ENCODE data around the gene XPO4. TPM values are rescaled to one million over a fixed set of nuclear protein-coding genes. Genes with fewer than 3 reads are reported as not detected.
"Not testable (repeated sequence)": the region's sequence is repeated elsewhere in the genome, so short reads cannot be mapped to it uniquely, and the experiment has no call there.

XPO4 gene
- total and polyA plus RNA-seq, 2 of the 8 experiments (the other 6 are each of a cell fraction or from before 2014, with no cell fraction given), result 11.9 to 33.3 TPM

DNA sequence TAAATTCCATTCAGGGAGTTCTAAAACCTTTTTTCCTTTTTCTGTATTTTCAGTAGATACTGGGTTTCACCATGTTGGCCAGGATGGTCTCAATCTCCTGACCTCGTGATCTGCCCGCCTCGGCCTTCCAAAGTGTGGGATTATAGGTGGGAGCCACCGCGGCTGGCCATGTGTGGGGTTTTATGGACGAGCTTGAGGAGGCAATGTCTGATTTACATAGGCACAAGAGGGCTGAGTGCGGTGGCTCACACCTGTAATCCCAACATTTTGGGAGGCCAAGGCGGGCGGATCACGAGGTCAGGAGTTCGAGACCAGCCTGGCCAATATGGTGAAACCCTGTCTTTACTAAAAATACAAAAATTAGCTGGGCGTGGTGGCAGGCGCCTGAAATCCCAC is 22.8 kb upstream of the XPO4 start:
- not testable (repeated sequence) for H3K27ac ChIP-seq (ENCODE audit: low read depth, low read length); H3K56ac ChIP-seq (replicated peaks; ENCODE audit: insufficient read length, low read depth, low read length); H3K4me3 ChIP-seq (ENCODE audit: extremely low read depth in 1 of 4, insufficient read depth in 2 of 4, low read depth in 3 of 4, low read length in 4 of 4); H2BK12ac ChIP-seq (ENCODE audit: low read depth, low read length); H3K23me2 ChIP-seq (ENCODE audit: low read depth, low read length); H3K4ac ChIP-seq (replicated peaks; ENCODE audit: insufficient read length, low read depth, low read length); H2AFZ ChIP-seq (ENCODE audit: low read length); H3K14ac ChIP-seq (ENCODE audit: insufficient read length); H4K20me1 ChIP-seq (replicated peaks in 1 of 2; ENCODE audit: control insufficient read depth in 1 of 2, insufficient read depth in 2 of 2, low read length in 2 of 2); H3K79me2 ChIP-seq (ENCODE audit: control insufficient read depth in 1 of 2, insufficient read depth in 2 of 2, low read length in 2 of 2); H3K27me3 ChIP-seq (replicated peaks in 1 of 4; ENCODE audit: control insufficient read depth in 3 of 4, extremely low read depth in 1 of 4, insufficient read depth in 3 of 4, low read length in 3 of 4); DNase-seq (ENCODE audit: low read depth in 1 of 2, low spot score in 2 of 2); H3K9ac ChIP-seq (replicated peaks in 1 of 4; ENCODE audit: extremely low read depth in 1 of 4, low read depth in 3 of 4, low read length in 3 of 4); H3K4me1 ChIP-seq (replicated peaks in 1 of 4; ENCODE audit: control insufficient read depth in 3 of 4, insufficient read depth in 4 of 4, low read length in 3 of 4); H3K23ac ChIP-seq (ENCODE audit: insufficient read length); H3K18ac ChIP-seq (ENCODE audit: extremely low read depth, low read length); H3K9me3 ChIP-seq (ENCODE audit: insufficient read depth in 2 of 2, low read depth in 1 of 2, low read length in 1 of 2); H2BK15ac ChIP-seq (ENCODE audit: low read length); H3K79me1 ChIP-seq (ENCODE audit: low read depth, low read length); H4K91ac ChIP-seq (replicated peaks; ENCODE audit: insufficient read length, low read length); H2BK20ac ChIP-seq (ENCODE audit: low read length); H2BK5ac ChIP-seq (ENCODE audit: low read depth, low read length); H2BK120ac ChIP-seq (replicated peaks; ENCODE audit: low read depth, low read length); H4K5ac ChIP-seq (ENCODE audit: insufficient read length, low read depth, low read length); H3K4me2 ChIP-seq (ENCODE audit: insufficient read depth in 1 of 2, low read depth in 2 of 2, low read length in 2 of 2); FAIRE-seq; H3K36me3 ChIP-seq (ENCODE audit: control insufficient read depth in 2 of 4, insufficient read depth in 4 of 4, low read length in 3 of 4); H2AK5ac ChIP-seq (ENCODE audit: low read depth, low read length); H4K8ac ChIP-seq (ENCODE audit: extremely low read depth, insufficient read depth, low read length)
- ChIA-PET POLR2A (ENCODE audit: partially characterized antibody) (interaction anchor here (2.7 kb wide), 1 partner anchor 23 kb away, joined by 10 read pairs; the partner anchor contains the start of gene XPO4), CTCF (ENCODE audit: partially characterized antibody) (interaction anchor here (0.6 to 4.7 kb wide), 24 partner anchors 10 to 443 kb away, joined by 3 to 33 read pairs (median 5); partner anchors contain the start of gene XPO4)
- WGBS, 2 experiments (ENCODE audit: extremely low coverage in 1 of 2, insufficient coverage in 1 of 2, insufficient read length in 1 of 2, insufficient replicate concordance in 2 of 2, low coverage in 1 of 2, low lambda C conversion rate in 2 of 2, missing lambda C conversion rate in 1 of 2), result 64% methylated on average over 13 of the region's 13 CpGs; no CpG with 5 or more reads in 1 of the 2 experiments
